Activated CD4-positive, alpha-beta T cell treated with anti-CD3 and anti-CD28 coated beads for 48 hours (primary cell): ENCODE results near the gene NRP1.
"Not testable (repeated sequence)": the region's sequence is repeated elsewhere in the genome, so short reads cannot be mapped to it uniquely, and the experiment has no call there.

Source experiments
- DNase-seq: peaks from one replicate; pipeline ENCODE4 v3.0.0-alpha.2; 2020

The NRP1 gene

DNA sequence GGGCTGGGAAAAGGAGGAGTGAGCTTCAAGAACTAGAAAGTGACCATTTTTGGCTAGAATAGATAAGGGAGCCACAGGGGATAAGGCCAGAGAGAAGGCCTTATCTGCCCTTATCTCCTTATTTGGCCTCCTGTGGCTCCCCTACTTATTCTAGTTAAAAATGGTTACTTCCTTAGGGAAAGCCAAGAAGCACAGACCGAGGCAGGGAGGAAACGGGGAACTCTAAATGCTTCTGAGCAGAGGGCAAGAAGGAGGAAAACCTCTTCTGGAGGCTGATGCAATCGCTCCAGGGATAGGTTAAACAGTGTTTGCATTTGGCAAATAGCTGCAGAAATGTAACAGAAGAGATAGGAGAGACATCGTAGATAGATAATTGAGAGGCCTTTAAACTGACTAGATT lies 18.6 kb downstream of the NRP1 start:
- no peak for DNase-seq

DNA sequence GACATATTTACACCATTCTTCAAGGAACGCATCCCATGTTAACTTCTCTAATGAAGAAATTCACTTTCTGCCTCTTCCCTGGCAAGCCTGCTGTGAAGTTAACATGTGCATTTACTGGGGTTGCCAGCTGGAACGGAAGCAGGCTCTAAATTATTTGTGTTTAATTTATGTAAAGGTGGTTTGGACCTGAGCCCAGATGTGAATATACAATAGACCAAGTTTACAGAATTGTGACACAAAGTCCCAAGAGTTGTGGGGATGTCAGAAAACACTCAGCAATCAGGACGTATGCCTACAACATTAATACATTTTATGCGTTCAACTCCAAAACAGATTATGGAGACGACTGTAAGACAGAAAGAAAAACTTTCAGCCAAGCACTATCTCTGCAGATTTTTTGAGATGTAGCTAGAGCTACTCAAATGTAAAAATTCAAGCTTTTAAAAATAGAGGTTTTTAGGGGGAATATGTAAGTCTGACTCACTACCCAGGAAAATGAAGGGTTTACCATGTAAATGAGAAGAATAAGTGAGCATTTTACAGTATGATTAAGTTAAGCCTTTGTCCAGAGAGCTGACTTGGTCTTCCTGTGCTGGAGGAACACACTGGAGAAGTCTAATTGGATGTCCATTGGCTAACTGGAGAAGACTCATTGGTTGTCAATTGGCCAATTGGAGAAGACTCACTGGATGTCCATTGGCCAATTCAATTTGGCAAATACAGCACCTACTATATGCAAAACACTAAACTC lies 19.5 kb downstream of the NRP1 start:
- DNase-seq, result no peak

DNA sequence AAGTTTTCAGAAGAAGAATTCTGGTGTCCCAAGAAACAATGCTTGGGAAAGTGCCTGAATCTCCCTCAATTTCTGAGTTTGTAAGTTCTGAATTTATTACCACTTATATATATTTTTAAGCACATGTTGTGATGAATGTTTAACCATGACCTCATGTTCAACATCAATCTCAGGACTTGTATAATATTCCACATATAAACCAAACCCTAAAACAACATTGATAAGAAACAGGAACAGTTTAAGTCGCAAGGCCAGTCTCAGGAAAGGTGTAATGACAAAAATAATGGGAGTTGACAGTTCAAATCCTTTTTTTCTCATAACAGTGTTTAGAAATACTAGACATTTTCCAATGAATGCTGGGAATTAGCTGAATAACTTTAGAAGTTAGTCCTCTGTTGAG lies 22.8 kb downstream of the NRP1 start:
- DNase-seq, result no peak

DNA sequence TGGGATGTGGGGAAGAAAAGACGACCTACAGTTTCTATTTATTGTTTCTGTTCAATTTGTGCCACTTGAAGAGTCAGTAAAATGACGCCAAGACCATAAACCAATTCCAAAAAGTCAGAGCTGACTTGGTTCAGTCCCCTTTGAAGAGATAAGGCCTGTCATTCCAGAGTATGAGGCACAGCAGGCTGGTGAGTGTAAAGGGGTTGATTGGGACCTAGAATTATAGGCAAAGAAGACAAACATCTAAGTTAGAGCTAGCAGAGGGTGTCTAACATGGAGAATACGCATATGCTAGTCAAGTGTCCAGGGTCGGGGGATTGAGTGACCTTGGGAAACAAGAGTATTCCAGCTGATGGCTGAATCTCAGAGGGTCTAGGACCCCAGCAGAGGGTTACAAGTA lies 23.6 kb downstream of the NRP1 start:
- DNase-seq, result no peak

DNA sequence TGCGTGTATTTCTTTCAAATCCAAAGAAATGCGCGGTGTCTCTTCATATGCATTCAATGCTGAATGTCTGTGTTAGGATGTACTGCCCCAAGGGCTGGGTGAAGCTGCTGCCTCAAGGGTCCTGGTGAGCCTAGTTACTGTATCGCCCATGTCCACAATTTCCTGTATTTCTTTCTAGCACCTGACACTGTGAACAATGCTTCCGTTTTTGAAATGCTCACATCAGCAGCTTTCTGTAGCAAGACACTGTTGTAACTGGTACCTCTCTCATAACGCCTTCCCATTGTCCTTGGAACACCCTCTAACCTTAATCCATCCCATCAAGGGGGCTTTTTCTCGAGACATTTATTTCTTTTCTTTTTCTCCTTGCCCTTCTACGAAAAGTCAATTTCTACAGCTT lies 25.1 kb downstream of the NRP1 start:
- no peak for DNase-seq

DNA sequence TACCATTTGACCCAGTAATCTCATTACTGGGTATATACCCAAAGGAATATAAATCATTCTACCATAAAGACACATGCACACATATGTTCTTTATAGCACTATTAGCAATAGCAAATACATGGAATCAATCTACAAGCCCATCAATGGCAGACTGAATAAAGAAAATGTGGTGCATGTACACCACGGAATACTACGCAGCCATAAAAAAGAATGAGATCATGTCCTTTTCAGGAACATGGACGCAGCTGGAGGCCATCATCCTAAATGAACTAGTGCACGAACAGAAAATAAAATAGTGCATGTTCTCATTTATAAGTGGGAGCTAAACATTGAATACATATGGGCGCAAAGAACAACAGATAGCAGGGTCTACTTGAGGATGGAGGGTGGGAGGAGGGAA lies 26.6 kb downstream of the NRP1 start:
- no peak for DNase-seq

DNA sequence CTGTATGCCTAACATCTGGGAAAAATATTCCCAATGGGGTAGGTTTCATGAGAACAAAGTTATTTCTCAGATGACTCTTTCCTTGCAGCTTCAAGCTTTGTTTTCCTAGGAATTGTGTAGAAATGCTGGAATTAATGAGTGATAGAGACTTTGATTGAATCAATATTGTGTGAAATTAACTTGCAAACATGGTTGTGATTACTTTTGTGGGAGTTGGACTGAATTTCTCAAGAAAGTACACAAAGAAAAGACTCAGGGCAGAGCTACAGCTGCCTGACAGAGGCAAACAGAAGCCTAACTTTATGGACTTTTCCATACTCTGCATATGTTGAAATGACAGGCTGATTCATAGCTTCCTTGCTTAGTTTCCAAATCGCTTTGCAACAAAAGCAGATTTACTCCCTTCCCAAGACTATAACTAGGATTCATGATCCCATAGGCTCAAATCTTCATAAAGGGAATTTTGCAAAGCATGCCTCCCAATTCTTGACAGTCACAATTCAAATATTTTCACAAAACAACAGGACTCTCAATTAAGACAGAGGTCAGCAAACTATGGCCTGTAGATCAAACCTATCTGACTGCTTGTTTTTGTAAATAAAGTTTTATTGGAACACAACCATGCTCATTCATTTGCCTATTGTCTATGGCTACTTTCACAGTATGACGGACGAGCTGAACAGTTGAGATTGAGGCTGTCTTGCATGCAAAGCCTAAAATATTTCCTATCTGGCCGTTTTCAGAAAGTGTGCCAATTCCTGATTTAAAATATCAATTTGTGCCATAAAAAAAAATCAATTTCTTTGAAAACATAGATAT lies 27.6 kb downstream of the NRP1 start:
- DNase-seq, result no peak

DNA sequence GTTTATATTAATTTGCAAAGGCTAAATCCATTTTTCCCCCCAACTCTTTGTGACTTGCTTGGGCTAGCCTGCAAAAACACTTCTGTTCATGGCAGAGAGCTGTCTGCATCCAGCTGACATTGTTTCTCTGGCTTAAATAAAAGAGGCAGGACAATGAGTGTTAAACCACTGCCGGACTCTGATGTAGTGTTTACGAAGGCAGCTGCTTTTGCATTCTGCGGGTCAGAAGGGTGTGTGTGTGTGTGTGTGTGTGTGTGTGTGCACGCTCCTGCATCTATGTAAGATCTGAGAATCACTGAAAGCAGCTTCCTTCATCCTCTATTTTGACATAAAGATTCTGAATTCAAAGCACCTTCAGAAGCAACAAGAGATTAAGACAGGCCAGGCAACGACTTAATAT lies 28.3 kb downstream of the NRP1 start:
- DNase-seq, result no peak

DNA sequence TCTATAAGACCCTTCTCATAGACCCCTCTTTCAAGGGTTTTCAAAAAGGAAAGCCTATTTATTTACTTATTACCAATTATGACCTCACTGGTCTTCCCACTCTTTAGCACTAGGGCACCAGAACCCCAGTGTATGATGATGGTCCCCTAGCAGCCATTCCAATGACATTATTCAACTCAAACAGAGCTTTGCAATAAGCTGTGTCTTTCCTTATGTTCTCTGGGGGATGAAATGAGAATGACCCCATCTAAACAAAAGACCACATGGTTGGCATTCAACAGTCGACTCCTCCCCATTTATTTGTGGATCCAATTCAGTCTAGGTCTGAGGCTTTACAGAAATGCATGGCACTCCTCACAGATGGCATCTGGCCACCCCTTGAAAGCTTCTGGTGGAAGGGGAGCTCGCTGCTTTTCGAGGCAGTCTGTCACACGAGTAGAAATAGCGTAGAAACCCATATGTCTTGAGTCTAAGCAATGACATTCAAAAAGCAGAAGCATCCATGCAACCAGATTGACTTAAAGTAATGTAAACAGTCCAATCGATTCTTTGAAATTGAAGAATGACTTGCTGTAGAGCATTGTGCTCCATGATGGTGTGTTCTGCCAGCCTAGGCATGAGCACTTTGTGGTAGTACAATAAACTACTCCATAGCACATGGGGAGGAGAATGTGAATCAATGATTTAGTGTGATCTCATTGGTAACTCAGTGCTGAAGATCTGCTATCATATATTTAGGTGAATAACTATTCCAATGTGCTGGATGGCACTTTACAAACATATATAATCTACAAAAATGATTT lies 29.8 kb downstream of the NRP1 start:
- DNase-seq, result no peak

DNA sequence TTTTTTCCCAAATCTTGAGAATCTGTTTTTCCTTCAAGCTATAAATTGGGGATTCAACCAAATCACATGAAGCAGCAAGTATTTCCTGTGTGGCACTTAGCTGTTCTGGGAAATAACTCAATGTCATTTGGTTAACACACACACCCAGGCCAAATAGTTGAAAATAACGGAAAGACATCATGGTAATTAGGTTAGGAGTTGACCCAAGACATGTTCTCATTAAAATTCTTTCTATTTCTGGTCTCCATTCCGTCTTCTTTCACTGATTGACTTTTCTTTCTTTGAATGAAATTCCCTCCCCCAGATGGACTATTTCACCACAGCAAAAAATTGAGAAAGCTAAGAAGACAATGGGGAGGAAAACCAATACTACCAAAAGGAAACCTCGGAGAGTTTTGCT lies 30.5 kb downstream of the NRP1 start:
- DNase-seq, result no peak

DNA sequence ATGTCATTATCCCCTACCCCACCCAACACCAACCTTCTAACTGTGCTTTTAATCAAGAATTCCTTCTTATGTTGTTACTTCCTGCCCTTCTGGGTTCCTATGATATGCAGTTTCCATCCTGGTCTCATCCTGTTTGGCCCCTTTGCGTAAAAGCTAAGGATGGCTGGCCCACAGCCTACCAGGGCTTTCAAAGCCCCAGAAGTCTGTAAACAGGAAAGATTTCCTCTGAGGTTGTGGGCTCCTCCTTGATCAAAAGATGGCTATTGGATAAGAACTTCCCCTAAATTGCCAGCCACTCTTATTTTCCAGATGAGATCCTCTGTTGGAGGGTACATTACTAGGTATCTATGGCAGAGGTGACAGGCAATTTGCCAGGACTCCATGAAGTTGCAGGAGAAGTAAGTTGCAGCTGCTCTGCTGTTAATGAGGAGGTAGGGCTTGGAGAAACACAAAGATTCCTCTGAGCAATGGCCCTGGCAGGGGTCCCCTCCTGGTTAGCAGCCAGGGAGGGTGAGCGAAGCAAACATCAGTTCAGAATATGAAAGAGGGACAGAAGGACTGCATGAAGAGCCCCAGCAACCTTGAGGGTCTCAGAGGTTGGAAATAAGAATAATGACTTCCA lies 32.1 kb downstream of the NRP1 start:
- DNase-seq, result no peak

DNA sequence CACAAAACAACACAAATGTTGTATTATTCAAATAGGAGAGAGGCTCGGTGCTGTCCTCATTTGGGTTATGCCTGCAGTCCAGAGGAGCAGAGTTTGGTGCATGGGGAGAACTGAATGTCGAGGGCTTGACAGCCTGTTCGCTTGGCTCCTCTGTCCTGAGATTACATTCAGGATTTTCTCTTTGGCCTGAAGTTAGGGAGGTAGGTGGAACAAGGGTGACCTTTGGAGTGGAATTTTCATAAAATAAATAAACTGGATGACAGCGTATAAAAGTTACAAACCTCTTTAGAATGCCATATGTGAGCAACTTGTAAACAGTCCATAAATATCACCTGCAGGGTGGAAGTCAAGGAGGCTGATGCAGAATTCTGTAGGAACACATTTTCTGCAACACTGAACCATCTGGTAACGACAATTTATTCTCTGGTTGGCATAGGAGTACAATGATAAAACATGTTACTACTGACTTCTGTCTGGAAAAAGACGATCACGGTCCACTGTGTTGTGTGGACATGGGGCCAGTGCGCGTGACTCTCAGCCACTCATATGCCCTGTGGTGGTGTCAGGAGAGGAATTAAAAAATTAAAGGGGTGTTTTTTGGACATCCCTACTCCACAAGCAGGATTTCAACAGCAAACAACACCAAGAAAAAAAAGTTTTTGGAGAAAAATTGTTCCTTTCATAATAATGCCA lies 33.2 kb downstream of the NRP1 start:
- DNase-seq, result no peak

DNA sequence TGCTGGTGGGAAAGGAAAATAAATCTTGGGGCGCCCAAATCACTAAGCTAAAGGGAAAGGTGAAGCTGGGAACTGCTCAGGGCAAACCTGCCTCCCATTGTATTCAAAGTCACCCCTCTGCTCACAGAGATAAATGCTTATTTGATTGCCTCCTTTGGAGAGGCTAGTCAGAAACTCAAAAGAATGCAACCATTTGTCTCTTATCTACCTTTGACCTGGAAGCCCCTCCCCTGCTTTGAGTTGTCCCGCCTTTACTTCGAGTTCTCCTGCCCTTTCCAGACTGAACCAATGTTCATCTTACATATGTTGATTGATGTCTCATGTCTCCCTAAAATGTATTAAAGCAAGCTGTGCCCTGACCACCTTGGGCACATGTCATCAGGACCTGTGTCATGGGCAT lies 33.9 kb downstream of the NRP1 start:
- DNase-seq, result not testable (repeated sequence)

DNA sequence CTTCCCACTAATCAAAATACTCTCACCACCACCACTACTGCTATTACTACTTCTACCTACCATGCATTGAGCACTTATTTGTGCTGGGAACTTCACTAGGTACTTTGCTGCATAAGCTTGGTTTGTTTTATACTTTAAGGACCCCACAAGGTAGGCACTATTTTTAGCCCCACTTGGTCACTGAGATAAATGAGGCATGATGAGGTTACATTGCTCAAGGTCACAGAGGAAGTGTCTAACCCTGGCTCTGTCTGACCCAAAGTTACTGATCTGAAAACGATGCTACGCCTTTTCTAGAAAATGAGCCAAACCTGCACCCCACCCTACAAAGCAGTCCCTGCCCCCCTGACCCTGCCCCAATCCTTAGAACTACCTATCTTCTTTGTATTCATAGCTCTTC lies 35.6 kb downstream of the NRP1 start:
- DNase-seq, result no peak

DNA sequence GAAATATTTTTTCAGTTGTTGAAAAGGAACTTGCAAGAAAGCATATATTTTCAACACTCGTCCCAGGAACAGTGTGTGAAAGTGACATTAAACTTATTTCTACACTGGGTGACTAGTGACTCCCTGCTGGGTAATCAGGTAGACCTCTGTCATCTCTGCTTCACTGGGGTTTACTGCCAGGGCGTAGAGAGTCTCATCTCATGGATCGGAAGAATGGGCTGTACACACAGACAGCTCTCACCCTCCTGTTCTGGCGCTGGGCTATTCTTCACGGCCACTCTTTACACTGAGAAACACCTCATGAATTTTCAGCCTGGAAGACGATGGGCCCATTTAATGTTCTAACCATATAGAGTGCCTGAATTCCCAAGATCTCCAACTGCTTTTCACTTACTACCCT lies 36.4 kb downstream of the NRP1 start:
- no peak for DNase-seq

DNA sequence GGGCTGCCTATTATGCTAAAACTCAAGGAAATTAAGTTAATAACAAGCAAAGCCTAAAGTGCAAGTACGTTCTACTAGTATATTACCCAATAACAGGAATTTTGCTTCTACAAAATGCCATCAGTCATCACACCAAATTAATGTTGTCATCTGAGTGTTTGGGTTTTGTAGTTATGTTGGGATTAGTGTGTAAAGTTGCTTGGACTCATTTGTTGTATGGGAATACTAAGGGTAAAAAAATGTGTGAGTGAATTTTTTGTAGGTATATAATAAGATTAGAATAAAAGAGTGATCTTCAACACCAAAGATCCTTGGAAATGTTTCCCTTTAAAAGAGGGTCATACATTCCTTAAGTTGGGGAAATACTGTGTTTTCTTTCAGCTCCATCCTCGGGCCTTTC lies 38.6 kb downstream of the NRP1 start:
- no peak for DNase-seq

DNA sequence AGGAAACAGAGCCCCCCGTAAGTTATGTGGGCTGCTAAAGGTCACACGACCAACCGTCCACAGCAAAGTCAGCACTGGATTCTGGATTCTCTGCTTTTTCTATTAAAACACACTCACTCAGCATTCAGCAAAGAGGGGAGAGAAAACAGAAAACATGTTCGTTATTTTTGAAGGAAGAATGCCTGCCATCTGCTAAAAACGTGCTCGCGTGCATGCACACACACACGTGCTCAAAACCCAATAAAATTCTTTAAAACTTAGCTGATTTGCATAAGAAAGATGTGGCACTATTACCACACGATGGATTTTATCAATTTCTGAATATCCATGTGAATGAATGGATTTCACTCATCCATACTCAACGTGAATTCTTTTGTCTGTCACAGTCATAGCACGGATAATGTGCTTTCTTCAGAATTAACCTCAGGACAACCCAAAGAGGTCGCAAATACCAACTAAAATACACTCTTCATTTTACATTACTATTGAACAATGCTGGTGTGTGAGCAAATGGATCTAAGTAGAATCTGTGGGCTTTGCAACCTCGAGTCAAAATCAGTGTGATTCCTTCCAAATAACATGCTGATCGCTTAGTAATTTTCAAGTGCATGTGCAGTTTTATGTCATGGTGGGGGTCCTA lies 40.8 kb downstream of the NRP1 start:
- no peak for DNase-seq

DNA sequence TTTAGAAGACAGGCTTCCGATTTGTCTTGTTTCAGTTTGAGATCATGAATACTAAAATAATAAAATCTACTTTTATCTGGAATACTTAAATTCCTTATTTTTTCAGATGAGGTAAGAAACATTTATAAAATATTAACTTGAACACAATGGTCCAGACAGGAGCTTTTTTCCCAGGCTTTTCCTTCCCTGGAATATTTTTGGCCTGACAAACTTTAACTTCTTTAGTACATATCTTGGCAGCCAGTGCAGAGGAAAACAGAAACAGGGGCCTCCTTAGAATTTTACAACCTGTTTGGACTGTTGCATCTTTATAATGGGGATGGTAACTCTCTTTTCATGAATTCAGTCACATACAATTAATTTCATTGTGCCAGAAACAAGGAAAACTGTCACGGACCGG lies 41.4 kb downstream of the NRP1 start:
- no peak for DNase-seq

DNA sequence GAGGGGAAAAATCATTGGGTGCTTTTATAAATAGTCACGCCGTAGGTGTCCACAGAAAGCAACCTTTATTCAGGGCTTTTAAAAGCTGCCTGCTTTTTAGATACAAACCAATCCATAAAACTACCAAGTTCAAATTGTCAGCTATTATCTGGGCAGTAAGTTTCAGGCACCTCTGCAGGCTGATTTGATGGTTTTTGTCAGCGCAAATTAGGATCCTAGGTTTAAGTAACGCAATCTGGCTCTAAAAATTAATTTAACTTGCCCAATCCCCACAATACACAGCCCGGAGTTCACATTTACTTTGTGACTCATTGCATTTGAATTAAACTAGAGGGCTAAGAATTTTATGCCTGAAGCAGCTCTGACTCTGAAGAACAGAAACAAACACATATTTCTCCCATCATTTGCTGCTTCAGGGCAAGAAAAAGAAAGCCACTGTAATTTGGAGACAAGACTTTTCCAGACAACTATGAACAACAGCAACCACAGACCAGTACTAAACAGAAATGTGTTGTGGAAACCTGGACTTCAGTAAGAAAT lies 43.3 kb downstream of the NRP1 start:
- DNase-seq, result no peak

DNA sequence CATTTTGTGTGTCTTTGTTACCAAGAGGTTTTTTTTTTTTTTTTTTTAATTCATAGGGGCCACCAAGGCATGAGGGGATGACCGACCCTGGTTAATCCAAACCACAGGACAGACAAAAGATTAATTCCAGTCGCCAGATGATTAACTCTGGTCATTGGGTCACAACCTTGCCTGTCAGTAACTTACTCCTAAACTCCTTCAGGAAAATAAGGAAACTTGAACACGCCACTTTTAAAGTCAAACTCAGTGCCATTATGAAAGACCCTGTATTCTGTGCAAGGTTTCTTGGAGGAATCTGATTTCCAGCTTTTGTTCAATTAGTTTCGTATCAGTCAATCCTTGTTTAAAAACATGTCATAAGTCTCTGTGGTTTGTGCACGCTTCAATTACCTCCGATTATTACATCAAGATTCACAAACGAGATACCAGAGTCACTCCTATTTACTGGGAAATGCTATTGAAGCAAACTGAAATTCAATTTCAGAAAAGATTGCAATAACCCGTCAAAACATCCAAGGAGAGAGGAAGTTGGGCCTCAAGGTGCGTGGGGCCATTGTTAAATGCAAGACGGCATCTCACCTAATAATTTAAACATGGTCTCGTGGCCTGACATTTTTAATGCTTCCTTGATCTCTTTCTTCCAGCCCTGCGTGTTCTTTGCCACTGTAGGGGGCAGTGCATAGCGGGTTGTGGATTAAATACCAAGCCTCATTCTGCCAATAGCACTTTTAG lies 44.0 kb downstream of the NRP1 start:
- DNase-seq, result no peak

DNA sequence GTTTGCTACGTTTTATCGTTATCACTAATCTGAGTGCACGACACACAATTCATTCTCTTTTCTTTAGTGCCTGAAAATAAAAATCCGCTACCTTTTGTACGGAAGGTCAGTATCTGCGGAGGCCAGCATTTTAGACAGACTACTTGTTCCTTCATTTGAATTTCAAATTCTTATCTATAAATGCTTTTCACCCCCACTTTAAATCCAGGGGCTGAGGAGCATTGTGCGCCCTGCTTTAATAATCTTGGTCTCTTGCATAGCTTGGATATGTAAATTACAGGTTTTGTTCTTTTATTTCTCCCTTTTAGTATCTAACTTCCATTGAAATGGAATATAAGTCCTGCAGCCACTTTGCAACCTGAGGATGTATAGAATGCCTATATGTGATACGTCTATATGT lies 44.7 kb downstream of the NRP1 start:
- DNase-seq, result no peak
